MCF 10A (cell line): Measurements from ENCODE around the gene SELENOF. TPM values are rescaled to one million over a fixed set of nuclear protein-coding genes. Genes with fewer than 3 reads are reported as not detected.

Source experiments
- BruUV-seq: library from RNA; stranded (reverse); fragments of 400-500 nt; replicated peaks from 2 replicates; lab custom pipeline; 2021; lab: Mats Ljungman, UMichigan
- CTCF ChIA-PET: fragments of 300-600 bp; sonication (Branson Sonifier 250); formaldehyde crosslinking; extraction: SDS; loops from one replicate; lab custom pipeline; 2021; ENCODE audit warnings: antibody characterized with exemption, inconsistent platforms; lab: Yijun Ruan, JAX
- POLR2A ChIA-PET: fragments of 300-600, 350-650 bp; sonication (Branson Sonifier 250); formaldehyde crosslinking; extraction: SDS; loops from one replicate; lab custom pipeline; 2020; ENCODE audit warnings: antibody characterized with exemption, inconsistent platforms; lab: Yijun Ruan, JAX
- DNase-seq: peaks from one replicate; pipeline ENCODE4 v3.0.0-alpha.2; 2018; ENCODE audit not compliant: unreplicated experiment
- H3K27ac Mint-ChIP-seq: one replicate; pipeline ENCODE4 v1.8.0; 2022; ENCODE audit warnings: mild to moderate bottlenecking, low read depth, mixed read lengths; ENCODE audit not compliant: unreplicated experiment
- H3K27me3 Mint-ChIP-seq: one replicate; pipeline ENCODE4 v1.8.0; 2022; ENCODE audit warnings: mixed read lengths; ENCODE audit not compliant: insufficient read depth, unreplicated experiment
- H3K36me3 Mint-ChIP-seq: one replicate; pipeline ENCODE4 v1.8.0; 2022; ENCODE audit warnings: mild to moderate bottlenecking, moderate library complexity, mixed read lengths; ENCODE audit not compliant: insufficient read depth, unreplicated experiment
- H3K4me1 Mint-ChIP-seq: one replicate; pipeline ENCODE4 v1.8.0; 2022; ENCODE audit warnings: mixed read lengths; ENCODE audit not compliant: insufficient read depth, unreplicated experiment
- H3K4me3 Mint-ChIP-seq: one replicate; pipeline ENCODE4 v1.8.0; 2022; ENCODE audit warnings: mild to moderate bottlenecking, moderate library complexity, mixed read lengths; ENCODE audit not compliant: unreplicated experiment
- H3K9me3 Mint-ChIP-seq: one replicate; pipeline ENCODE4 v1.8.0; 2022; ENCODE audit warnings: mixed read lengths; ENCODE audit not compliant: unreplicated experiment
- intact Hi-C: fragments of 100-400 bp; cut with micrococcal nuclease; formaldehyde crosslinking; loops from 2 replicates; pipeline ENCODE4 v1.14.1; 2022
- total RNA-seq: library from RNA; stranded (reverse); gene quantifications from 2 replicates; pipeline ENCODE4 v1.2.3, GENCODE V29; 2022
- TF ChIP-seq, protein P1 (sequence below): fragments of 200-600 bp; IDR thresholded peaks from one replicate; pipeline ENCODE4 v1.8.0; 2022; ENCODE audit warnings: antibody characterized with exemption, mild to moderate bottlenecking; ENCODE audit not compliant: unreplicated experiment

SELENOF gene
- total RNA-seq, 1 experiment from 2014 or later, result 227 TPM

DNA sequence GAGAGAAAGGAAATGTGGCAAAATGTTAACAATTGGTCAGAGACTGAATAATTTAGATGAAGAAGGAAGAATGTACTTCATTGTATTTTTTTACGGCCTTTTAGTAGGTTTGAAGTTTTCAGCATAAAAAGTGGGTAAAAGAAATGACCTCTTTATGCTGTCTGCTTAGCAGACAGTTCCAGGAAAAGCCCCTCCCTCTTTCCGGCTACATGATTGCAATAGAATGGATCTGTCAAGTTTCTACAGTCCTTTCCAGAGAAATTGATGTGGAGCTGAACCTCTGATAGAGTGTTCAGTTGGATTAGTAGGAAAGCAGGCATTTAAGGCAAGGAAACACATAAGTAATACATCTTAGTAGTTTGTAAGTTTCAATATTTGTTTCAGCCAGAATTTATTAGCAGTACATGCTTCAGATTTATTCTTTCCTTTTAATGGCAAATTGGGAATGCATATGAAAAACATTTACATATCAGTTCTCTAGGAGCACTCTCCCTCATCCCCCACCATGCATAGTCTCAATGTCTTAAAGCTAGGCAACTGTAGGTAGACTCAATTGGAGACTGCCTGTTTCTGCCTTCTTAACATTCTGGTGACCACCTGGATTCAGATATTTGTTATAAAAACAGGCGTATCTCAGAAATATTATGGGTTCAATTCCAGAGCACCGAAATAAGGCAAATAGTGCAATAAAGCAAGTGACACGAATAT, 36.9 kb upstream of the SELENOF start:
- H3K36me3 Mint-ChIP-seq, result no peaks in the 10 kb centered on the region
- intact Hi-C loops, result no loop called here
- BruUV-seq, result no TSS peak
- TF ChIP-seq, protein P1, sequence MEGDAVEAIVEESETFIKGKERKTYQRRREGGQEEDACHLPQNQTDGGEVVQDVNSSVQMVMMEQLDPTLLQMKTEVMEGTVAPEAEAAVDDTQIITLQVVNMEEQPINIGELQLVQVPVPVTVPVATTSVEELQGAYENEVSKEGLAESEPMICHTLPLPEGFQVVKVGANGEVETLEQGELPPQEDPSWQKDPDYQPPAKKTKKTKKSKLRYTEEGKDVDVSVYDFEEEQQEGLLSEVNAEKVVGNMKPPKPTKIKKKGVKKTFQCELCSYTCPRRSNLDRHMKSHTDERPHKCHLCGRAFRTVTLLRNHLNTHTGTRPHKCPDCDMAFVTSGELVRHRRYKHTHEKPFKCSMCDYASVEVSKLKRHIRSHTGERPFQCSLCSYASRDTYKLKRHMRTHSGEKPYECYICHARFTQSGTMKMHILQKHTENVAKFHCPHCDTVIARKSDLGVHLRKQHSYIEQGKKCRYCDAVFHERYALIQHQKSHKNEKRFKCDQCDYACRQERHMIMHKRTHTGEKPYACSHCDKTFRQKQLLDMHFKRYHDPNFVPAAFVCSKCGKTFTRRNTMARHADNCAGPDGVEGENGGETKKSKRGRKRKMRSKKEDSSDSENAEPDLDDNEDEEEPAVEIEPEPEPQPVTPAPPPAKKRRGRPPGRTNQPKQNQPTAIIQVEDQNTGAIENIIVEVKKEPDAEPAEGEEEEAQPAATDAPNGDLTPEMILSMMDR, result no peak
- H3K4me1 Mint-ChIP-seq, result no peaks in the 10 kb centered on the region
- no peaks in the 10 kb centered on the region for H3K27me3 Mint-ChIP-seq
- no peak overlapping the region for H3K27ac Mint-ChIP-seq
- H3K9me3 Mint-ChIP-seq, result no peaks in the 10 kb centered on the region
- no peak overlapping the region for H3K4me3 Mint-ChIP-seq
- no peak for DNase-seq
- CTCF ChIA-PET, result no interaction called here
- POLR2A ChIA-PET, result no interaction called here

DNA sequence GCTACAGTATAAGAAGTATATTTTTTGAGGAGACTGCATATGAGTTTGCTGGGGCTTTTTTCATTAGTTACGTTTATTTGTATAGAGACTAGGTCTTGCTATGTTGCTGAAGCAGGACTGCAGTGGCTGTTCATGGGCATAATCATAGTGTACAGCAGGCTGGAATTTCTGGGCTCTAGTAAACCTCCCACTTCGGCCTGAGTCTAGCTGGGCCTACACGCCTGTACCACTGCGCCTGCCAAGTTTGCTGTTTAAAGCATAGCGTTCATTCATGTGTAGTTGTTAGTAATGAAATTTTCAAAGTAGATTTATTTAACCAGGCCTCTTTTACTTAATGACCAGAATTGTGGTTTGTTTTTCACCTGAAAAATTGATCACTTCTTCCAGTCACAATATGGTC, 34.3 kb upstream of the SELENOF start:
- CTCF ChIA-PET, result interaction anchor here (0.6 kb wide), 1 partner anchor 12 kb away, joined by 3 read pairs; no protein-coding TSS in a partner anchor
- TF ChIP-seq, protein P1, result no peak

DNA sequence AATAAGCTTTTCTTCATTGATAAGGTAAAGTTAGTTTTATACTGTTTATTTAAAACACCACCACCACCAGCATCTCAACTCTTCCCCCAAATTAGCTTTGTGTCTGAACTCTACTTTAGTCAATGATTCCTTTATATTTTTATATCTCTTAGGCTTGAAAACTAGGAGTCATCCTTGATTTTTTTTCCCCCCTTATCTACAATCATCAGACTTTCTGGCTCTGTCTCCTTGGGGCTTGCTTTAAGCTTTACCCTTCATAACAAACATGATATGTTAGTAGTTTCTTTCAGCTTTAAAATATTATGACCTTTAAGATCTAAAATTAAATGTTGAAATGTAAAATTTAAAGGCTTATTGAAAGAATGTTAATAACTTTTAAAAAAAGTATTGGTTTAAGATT, 28.8 kb upstream of the SELENOF start:
- ChIA-PET CTCF (interaction anchor here (0.6 to 1.2 kb wide), 5 partner anchors 18 to 1134 kb away, joined by 3 to 4 read pairs (median 3); partner anchors contain the start of gene SH3GLB1), POLR2A (interaction anchor here (0.7 to 1.2 kb wide), 3 partner anchors 11 to 29 kb away, joined by 3 read pairs; partner anchors contain the start of gene SELENOF)
- intact Hi-C loops, result no loop called here
- no peaks in the 10 kb centered on the region for H3K27me3 Mint-ChIP-seq
- H3K9me3 Mint-ChIP-seq, result no peaks in the 10 kb centered on the region
- DNase-seq, result no peak
- H3K4me1 Mint-ChIP-seq, result peaks cover 7% of the 10 kb centered on the region
- no peak overlapping the region for H3K4me3 Mint-ChIP-seq
- no peak overlapping the region for H3K27ac Mint-ChIP-seq
- TF ChIP-seq, protein P1, result no peak
- no peaks in the 10 kb centered on the region for H3K36me3 Mint-ChIP-seq
- BruUV-seq, result no TSS peak

More for the DNA sequence above, 34.3 kb upstream of the SELENOF start:
- H3K36me3 Mint-ChIP-seq, result no peaks in the 10 kb centered on the region
- intact Hi-C loops, result no loop called here
- H3K4me1 Mint-ChIP-seq, result no peaks in the 10 kb centered on the region
- H3K4me3 Mint-ChIP-seq, result no peak overlapping the region
- H3K9me3 Mint-ChIP-seq, result no peaks in the 10 kb centered on the region
- POLR2A ChIA-PET, result no interaction called here
- BruUV-seq, result no TSS peak
- no peak overlapping the region for H3K27ac Mint-ChIP-seq
- DNase-seq, result no peak
- H3K27me3 Mint-ChIP-seq, result no peaks in the 10 kb centered on the region

DNA sequence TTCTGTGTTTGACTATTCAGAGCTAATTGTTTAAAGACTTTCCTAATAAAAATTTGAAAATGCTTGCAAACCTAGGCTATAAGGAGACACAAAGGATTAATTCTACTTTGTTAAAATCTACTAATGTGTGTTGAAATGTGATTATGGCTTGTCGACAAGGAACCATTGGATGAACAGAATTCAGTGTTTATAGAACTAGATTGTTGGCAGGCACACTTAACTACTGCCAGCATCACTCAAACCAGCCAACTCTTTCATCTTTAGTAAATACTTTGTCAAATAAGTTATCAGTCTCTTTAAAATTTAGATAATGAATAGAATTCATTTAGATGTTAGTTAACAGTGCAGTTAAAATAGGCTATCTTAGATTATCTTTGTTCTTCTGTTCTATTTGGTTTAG, 28.1 kb upstream of the SELENOF start:
- TF ChIP-seq, protein P1, result no peak

More for the DNA sequence above, 28.1 kb upstream of the SELENOF start:
- no peak for DNase-seq
- Mint-ChIP-seq H3K27ac (no peak overlapping the region), H3K27me3 (no peaks in the 10 kb centered on the region), H3K9me3 (no peaks in the 10 kb centered on the region), H3K4me3 (no peak overlapping the region), H3K4me1 (peaks cover 7% of the 10 kb centered on the region), H3K36me3 (no peaks in the 10 kb centered on the region)
- ChIA-PET CTCF (interaction anchor here (0.6 to 1.2 kb wide), 4 partner anchors 23 to 525 kb away, joined by 3 to 5 read pairs (median 3); partner anchors contain the start of gene SH3GLB1), POLR2A (no interaction called here)
- no TSS peak for BruUV-seq
- intact Hi-C loops, result no loop called here
